ENCODE results near the gene ITPRID2.

The ITPRID2 gene

DNA sequence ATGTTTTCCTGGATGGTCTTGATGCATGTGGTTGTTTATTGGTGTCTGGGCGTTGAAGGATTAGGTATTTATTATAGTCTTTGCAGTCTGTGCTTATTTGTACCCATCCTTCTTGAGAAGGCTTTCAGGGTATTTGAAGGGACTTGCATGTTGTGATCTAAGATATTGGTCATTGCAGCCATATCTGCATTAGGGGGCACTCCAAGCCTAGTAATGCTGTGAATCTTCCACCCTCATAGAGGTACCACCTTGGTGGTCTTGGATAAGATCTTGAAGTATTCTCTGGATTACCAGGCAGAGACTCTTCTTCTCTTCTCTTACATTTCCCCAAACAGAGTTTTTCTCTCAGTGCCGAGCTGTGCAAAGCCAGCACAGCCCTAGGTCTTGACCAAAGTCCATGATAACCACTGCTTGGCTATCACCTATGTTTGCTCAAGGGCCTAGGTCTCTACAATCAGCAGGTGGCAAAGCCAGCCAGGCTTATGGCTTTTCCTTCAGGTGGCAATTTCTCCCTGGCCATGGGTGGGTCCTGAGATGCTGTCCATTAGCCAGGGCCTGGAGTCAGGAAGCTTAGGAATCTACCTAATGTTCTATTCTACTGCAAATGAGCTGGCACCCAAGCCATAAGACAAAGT lies 78.7 kb downstream of the ITPRID2 start:
- no peak for DNase-seq

DNA sequence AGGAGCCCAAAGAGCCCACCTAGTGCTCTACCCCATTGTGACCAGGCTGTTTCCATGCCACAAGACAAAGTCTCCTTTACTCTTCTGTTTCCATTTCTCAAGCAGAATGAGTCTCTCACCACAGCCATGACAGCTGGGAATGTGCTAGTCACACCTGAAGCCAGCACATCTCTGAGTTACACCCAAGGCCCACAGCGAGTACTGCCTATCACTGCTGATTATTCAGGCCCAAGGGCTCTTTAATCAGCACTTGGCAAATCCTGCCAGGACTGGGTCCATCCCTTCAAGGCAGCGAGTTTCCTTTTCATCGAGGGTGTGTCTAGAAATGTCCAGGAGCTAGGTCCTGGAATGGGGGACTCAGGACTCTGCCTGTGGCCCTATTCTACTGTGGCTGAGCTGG lies 79.5 kb downstream of the ITPRID2 start:
- DNase-seq = no peak

DNA sequence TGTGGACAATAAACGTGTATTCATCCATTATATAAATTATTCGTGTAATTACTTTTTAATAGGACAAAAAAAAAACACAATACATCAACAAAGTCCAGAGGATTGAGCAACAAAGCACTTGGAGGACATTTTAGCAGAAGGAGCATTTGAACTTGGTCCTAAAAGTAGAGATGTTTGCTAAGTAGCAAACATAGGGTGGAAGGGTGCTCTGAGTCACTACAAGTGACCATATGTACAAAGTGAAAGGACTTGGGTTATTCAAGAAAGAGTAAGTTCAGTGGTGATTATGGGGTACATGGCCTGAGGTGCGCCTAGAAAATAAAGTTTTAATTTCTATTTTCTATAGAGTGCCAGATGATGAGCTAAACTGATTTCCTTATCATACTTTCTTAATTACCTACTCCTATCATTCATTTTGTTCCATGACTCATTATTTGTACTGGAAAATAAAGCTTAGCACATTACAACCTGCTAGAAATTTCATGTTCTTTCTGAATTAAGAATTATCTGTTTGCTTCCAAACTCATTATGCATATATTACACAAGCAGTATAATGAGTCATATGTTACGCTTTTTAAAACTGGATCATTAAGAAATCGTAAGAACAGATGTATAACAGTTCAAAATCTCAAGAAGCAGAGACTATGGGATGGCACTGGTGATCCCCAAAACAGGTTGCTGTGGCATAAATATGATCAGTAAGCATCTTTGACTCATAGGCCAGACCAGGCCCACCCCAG lies 81.1 kb downstream of the ITPRID2 start:
- DNase-seq = no peak

DNA sequence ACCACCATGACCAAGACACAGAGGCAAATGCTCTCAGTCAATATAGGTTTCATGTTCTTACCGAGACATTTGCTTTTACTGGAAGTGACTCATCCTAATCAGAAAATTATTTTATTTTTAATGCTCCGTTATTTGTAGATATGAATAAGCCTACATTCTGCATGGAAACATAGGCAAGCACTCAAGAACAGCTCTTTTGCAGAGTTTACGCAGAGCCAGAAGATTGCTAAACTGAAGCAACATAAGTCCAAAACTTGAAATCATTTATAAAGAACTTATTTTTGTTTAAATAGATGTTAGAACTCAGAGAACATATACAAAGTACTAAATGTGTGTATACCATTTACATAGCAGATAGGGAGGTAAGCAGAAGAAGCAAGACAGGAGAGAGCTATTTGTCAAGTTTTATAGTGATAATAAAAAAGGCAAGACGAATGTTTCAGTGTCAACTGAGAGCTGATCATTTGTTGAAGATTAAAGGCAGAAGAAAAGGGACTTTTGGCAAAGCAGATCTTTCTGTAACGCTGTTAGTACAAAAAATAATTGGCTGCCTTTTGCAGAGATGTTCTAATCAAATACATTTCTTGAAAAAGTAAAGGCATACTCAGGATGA lies 81.7 kb downstream of the ITPRID2 start:
- no peak for DNase-seq

DNA sequence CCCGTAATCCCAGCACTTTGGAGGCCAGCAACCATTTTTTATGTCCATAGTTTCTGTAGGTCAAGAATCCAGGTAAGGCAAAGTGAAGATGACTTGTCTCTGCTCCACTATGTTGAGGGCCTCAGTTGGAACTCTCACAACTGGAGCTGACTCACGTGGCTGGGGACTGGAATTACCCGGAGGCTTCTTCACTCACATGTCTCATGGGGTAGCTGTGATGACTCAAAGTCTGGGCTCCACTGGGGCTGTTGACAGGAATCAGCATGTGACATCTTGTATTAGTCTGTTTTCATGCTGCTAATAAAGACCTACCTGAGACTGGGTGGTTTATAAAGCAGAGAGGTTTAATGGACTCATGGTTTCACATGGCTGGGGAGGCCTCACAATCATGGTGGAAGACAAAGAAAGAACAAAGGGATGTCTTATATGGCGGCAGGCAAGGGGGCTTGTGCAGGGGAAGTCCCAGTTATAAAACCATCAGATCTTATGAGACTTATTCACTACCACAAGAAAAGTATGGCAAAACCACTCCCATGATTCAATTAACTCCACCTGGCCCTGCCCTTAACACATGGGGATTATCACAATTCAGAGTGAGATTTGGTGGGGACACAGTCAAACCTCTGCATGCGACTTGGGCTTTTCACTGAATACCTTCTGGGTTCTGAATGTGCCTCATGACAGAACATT lies 86.3 kb downstream of the ITPRID2 start:
- DNase-seq = no peak

DNA sequence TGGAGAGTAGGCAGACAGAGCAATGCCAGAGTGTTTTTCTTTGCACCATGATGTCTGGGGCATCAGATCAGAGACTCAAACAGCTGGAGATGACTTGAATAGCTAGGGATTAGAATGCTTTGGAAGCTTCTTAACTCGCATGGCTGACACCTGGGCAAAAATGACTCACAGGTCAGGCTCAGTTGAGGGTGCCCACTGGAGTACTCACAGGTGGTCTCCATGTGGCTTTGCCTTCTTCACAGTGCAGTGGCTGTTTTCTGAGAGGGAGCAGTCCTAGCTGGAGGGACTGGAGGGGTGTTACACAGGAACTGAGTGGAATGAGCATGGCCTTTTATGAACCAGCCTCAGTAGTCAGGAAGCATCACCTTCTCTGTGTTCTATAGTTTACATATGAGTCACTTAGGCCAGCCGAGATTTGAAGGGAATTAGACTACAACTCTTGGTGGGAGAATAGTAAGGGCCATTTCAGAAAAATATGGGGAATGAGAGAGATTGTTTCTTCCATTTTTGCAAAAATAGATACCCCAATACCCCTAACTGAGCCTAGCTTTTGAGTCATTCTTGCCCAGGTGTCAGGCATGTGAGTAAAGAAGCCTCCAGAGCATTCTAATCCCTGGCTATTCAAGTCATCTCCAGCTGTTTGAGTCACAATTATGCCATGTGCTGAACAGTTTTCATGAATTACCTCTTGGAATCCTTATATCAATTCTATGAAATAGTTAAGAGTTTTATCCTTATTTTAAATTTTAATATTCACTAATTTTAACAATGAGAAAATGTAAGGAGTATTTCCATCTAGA lies 87.0 kb downstream of the ITPRID2 start:
- DNase-seq = no peak

Measured in activated CD4-positive, alpha-beta T cell treated with anti-CD3 and anti-CD28 coated beads, Interleukin-2, amount 50 U/mL, for 1 hour (primary cell).